ENCODE data around the gene KLHL17.
A peak's percentile ranks its signal among the peaks of the same experiment; 100 is the strongest.

The KLHL17 gene

DNA sequence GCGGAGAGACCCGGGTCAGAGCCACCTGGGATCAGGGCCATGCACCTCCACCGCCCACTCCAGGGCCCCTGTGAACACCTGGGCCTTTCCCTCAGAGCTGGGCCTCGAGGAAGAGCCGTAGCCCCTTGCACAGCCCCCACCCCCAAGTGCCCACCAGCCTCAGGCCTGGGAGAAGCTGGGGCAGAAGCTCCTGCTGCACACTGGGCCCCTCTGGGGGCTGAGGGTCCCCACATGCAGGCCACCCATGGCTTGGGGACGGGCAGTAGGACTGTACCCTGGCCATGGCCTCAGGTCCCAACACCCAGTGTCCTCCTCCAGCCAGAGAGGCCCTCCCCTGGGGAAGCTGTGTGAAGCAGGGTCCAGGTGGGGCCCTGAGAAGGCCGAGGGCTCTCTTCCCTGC is 7.8 kb upstream of the KLHL17 start:
- DNase-seq: no peak

DNA sequence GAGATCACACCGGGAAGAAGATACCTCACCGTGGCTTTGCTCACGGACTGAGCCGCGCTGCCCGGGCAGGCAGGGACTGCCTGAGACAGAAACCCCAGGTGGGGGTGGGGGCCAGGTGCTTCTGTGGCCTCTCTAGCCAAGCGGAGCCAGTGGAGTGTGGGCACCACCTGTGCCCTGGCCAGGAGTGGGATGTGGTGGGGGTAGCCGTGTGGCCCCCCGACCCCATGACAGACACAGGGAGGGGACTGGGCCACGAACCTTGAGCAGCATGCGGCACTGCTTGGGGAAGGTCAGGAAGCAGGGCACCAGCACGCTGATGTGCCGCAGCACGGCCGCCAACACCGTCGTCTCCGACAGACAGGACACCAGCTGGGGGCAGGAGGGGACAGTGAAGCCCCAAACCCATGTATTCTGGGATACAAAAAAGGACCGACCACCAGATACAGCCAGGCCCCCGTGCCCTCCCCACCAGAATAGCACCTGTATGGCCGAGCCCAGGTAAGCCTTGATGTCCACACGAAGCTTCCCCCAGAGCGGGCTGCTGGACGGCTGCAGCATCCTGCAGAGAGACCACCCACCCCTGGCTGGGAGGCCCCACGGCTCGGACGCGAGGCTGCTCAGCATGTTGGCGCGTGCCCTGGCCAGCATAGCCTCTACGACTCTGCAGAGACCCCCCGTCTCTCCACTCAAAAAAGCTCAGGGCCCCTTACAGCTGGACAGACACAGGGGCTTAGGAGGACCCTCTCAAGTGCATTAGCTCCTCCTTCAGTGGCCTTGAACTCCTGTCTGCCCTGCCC is 6.7 kb upstream of the KLHL17 start:
- DNase-seq: no peak

DNA sequence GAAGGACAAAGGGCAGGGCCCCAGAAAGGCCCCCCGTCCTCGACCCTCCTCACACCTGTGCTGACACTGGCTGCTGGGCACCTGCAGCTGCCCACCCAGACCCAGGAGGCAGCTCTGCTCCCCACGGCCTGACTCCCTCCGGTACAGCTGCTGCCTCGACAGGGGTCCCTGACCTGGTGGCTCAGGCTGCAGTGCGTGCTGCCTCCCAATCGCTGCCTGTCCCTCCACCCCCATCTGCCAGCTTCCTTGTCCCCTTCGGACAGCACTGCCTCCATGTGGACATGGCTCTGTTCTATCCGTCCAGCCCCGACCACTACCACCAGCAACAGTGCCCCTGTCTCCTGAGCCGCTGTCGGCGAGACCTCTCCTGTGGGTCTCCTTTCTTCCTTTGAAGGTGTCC is 5.5 kb upstream of the KLHL17 start:
- no peak for DNase-seq

DNA sequence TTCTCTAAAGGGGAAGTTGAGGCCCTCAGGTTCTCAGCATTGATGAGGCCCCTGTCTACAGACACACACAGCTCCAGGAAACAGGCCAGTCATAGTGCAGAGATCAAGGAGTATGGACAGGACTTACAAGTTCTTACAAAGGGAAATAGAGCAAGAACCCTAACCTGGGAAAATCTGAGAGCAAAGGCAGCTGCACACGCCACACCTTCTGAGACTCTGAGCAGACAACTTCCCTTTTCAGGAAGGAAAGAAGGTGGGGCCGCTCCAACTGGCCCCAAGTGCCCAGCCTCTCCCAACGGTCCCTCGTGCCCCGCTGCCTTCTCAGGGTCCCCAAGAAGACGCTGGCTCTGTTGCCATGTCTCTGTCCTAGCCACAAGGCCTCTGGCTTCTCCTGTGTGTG is 4.9 kb upstream of the KLHL17 start:
- DNase-seq: no peak

DNA sequence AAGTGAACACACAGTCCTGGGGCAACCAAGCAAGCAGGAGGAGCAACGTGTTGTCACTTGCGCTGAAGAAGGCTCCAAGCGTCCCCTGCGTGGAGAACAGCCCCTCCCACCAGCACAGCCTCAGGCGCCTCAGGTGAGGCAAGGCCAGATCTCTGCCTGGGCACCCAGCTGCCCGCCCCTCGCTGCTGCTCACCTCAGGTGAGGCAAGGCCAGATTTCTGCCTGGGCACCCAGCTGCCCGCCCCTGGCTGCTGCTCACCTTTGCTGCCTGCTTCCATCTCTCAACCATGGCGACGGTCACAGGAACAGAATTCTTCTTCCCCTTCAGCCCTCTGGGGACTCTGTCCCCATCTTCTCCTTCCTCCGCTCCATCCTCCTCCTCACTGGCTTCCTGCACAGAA is 3.7 kb upstream of the KLHL17 start:
- no peak for DNase-seq

DNA sequence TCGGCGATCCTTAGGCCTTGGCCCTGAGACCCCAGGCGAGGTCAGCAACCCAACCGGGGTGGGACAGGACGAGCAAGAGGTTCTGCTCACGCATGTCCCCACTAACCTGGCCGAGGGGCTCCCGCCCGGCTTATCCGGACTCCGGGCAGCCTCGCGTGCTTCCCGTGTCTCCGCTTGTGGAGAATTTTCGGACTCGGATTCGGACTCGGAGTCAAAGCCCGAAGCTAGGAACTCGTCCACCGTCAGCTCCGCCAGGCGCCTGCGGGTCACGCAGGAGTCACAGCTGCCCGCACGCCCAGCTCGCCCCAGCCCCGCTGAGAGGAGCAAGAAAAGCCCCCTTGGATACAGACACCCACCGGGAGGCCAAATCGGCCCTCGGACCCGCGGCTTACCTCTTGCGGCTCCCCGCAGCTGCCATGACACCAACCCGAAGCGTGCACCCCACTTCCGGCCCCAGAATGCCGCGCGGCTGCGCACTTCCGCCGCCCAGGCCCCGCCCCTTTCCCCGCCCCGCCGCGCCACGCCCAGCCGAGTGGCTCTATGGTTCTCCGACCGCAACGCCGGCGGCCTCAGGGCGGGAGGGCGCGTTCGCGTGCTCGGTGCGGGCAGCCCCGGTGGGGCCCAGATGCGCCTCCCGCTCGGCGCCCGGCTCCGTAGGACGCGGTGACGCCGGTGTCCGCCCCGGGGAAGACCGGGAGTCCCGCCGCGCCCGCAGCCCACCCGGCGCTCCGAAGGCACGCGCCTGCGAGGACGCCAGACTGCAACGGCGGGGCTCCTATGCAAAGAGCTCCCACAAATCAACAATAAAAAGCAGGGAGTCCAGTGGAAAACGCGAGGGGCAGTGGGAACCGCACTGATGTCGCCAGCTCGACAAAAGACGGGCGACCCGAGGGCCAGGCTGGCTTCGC is 1.3 kb upstream of the KLHL17 start, which contains the start of gene NOC2L:
Gene NOC2L (minus strand): TSS at position 434 of the 908 bp plus-strand sequence. CDS start 16 bp downstream, at position 418.
- peak; percentile 93 to 98 for DNase-seq

DNA sequence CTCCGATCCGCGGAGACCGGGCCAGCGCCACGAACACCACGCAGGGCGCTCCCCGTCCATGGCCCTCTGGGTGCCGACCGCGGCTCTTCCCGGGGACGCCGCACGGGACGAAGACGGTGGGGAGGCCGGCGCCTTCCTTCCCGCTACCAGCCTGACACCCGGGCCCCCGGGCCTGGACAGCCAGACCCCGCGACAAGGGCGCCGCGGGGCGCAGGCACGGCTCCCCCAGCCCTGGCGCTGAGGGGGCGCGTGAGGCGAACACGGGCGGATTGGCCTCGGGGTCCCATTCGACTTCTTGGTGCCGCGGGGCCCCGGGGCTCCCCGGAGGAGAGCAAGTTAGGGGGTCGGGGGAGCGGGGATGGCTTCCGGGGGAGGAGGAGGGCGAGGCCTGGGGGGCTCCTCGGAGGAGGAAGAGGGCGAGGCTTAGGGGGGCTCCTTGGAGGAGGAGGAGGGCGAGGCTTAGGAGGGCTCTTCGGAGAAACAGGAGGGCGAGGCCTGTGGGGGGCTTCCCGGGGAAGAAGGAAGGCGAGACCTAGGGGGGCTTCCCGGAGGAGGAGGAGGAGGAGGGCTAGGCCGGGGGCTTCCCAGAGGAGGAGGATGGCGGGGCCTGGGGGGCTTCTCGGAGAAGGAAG is 537 bp upstream of the KLHL17 start:
- no peak for DNase-seq

DNA sequence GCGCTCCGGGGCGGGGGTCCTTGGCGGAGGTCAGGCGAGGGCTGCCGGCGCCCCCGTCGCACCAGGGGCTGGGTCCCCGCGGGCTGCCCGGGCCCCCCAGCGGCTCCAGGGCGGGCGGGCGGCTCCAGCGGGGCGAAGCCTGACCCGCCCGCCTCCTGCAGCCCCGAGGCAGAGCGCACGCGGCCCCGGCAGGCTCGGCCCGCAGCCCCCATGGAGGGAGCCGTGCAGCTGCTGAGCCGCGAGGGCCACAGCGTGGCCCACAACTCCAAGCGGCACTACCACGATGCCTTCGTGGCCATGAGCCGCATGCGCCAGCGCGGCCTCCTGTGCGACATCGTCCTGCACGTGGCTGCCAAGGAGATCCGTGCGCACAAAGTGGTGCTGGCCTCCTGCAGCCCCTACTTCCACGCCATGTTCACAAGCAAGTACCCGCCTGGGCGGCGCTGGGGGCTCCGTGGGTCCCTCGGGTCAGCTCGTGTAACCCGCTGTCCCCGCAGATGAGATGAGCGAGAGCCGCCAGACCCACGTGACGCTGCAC is 817 bp downstream of the KLHL17 start:
- DNase-seq: no peak

DNA sequence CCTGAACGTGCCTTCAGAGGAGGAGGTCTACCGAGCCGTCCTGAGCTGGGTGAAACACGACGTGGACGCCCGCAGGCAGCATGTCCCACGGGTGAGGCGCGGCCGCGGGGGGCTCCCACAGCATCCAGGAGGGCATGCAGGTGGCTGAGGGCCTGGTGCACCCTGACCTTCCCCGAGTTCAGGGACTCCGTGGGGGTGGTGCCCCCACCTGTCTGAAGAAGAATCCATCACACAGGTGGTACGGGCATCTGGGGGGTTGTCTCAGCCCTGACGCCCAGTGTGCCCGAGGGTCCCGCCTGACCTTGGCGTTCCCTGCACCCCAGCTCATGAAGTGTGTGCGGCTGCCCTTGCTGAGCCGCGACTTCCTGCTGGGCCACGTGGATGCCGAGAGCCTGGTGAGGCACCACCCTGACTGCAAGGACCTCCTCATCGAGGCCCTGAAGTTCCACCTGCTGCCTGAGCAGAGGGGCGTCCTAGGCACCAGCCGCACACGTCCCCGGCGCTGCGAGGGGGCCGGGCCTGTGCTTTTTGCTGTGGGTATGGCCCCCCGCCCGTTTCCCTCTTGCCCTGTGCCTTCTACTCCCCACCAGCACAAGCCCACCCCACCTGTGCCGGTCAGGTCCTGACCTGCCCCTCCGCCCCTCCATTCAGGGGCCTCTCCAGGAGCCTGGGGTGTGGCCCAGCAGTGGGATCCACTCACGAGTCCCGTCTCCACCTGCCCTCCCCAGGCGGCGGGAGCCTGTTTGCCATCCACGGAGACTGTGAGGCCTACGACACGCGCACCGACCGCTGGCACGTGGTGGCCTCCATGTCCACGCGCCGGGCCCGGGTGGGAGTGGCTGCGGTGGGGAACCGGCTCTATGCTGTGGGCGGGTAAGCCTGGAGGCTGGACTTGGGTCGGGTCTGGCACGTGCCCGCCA is 2.3 kb downstream of the KLHL17 start:
- DNase-seq: no peak

DNA sequence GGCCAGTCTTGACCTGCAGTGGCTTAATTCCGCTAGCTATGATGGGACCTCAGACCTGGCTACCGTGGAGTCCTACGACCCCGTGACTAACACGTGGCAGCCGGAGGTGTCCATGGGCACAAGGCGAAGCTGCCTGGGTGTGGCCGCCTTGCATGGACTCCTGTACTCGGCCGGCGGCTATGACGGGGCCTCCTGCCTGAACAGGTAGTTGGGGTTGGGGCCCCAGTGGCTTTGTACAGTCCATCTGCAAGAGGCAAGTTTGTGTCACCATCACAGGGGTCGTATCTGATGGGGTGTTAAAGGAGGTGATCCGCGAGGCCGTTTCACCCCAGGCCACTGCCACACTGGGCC is 2.9 kb downstream of the KLHL17 start:
- no peak for DNase-seq

DNA sequence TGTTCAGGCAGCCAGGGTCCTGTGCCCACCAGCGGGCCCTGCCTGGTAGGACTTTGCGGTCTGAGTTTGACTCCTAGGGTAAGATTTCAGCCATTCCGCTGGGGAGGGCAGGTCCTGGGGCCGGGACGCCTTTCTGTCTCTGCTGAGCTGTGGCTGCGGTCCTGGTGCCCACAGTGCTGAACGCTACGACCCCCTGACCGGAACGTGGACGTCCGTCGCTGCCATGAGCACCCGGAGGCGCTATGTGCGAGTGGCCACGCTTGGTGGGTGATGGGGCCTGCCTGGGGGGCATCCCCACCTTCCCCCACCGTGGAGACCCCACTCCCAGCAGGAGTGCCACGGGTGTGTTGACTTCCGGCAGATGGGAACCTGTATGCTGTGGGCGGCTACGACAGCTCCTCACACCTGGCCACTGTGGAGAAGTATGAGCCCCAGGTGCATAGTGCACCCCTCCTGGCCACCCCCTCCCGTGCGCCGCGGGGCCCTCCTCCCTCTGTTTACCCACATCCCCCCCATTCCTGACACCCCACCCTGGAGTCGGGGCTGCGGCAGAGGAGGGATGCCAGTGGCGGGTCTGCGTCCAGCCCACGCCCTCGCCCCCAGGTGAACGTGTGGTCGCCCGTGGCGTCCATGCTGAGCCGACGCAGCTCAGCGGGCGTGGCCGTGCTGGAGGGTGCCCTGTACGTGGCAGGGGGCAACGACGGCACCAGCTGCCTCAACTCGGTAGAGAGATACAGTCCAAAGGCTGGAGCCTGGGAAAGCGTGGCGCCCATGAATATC is 3.6 kb downstream of the KLHL17 start:
- DNase-seq: no peak

DNA sequence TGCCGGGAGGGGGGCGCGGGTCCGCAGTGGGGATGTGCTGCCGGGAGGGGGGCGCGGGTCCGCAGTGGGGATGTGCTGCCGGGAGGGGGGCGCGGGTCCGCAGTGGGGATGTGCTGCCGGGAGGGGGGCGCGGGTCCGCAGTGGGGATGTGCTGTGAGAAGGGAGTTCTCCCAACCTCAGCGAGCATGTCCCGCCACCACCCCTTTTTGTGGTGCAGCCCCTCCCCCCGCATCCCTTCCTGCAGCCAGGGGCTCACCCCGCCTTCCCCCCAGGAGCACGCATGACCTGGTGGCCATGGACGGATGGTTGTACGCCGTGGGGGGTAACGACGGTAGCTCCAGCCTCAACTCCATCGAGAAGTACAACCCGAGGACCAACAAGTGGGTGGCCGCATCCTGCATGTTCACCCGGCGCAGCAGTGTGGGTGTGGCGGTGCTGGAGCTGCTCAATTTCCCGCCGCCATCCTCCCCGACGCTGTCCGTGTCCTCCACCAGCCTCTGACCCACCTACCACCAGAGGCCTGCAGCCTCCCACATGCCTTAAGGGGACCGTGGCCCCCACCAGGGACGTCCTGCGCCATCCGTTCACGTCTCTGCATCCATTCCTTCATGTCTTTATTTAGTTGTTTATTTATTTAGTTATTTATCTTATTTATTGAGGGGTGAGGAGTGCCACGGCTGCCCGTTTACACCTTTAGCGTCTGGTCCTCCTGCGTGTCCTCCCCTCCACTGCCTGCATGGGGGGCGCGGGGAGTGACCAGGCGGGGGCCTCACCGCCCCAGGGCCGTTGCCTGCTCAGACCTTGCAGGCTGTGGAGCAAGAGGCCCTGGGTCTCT is 4.5 kb downstream of the KLHL17 start:
- DNase-seq: no peak

DNA sequence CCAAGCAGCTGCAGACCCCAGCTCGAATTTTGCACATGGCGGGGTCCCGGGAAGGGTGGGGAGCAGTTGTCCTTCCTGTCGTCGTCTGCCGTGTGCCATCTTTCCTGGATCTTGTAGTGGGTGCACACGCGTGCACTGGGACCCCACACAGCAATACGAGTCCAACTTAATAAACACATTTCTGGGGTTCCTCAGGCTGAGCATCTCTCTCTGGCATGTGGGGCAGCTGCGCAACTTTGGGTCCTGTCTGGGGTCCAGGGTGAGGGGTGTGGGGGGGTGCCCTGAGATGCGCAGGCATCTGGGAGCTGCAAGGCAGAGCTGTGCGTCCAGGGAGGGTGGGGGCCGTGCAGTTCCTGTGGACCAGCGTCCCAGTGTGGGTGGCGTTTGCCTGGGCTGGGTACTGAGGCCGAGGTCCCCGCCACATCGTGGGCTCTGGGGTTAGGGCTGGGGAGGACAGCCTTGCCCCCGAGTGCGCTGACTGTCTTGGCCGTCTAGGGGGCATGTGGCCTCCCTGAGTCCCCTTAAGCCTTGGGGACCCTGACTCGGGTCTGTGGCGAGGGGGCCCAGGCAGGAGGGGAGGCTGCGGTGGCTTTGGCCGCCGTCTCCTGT is 5.2 kb downstream of the KLHL17 start:
- no peak for DNase-seq

DNA sequence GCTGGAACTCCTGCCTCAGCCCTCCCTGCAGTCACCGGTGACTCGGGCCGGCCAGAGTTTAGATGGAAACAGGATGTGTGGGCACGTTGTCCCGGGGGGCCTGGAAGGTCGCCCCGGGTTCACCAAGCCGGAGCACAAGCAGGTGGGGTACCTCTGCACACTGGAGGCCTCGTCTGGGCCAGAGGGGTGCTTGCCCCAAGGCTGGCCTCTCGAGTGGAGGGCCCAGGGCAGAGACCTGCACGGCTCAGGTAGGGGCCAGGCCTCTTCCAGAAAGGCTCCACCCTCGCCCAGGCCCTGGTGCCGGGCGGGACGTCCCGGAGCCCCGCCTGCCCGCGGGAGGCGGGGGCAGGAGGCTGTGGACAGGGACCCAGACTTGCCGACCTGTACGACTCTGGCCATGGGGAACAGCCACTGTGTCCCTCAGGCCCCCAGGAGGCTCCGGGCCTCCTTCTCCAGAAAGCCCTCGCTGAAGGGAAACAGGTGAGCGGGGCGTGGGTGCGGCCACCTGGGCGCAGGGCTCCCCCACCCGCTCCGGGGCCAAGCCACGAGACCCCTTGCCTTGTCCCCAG is 5.8 kb downstream of the KLHL17 start, which contains the start of gene PLEKHN1:
Gene PLEKHN1 (plus strand): TSS at position 348 of the 569 bp plus-strand sequence. CDS start 50 bp downstream, at position 398.
- DNase-seq: no peak

DNA sequence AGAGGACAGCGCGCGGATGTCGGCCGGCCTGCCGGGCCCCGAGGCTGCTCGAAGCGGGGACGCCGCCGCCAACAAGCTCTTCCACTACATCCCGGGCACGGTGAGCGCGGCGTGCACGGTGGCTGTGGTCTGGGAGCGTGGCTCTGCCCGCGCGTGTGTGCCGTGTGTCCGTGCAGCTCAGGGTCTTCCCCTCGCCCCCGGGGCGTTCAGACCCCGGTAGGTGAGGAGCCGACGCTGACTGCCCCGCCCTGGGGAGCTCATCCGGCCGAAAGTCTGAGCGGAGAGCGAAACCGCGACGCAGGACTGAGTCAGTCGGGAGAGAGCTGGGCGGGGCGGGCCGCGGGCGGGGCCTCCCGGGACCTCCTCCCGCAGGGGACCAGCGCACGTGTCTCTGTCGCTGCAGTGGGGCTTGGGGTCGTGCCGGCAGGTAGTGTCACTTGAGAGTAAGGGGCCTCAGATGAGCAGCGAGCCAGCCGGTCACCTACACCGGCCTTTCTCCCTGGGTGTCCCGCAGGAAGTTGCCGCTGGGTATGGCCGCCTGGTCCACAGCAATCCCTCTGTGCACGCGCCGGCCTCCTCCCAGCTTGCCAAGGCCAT is 6.4 kb downstream of the KLHL17 start:
- DNase-seq: peak; percentile 84

DNA sequence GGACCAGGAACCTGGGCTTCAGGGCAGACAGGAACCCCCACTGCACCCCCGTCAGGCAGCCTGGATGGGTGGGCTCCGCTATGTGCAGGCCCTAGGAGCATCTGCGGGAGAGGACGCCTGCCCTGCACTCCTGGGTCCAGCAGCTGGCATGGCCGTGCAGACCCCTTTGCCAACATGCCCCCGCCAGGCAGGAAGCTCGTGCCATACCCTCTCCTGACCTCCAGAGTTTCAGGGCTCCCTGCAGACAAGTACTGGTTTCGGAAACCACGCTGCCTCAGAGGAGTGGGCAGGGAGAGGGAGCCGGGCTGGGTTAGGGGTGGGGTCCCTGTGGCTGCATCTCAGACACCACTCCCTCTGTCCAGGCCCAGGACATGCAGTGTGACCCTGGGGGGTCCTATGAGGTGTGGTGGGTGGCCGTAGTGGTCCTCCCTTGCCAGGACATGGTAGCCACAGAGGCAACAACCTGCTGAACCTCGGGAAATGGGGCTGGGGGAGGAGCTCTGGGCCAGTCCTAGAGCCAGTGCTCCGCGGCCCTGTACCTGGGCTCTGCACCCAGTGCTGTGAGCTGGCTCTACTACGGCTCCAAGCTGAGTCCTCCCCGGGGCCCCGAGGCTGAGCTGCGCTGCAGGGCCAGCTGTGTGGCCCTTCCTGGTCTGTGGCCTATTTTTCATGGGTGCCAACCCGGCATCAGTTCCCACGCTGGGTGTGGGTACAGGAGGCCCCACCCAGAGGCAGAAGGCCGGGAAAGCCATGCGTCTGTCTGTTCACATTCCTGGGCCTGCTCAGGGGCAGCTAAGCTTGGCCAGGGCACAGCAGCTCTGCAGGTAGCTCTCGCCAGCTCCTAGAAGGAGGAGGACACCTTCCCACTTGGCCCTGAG is 7.3 kb downstream of the KLHL17 start:
- DNase-seq: no peak

DNA sequence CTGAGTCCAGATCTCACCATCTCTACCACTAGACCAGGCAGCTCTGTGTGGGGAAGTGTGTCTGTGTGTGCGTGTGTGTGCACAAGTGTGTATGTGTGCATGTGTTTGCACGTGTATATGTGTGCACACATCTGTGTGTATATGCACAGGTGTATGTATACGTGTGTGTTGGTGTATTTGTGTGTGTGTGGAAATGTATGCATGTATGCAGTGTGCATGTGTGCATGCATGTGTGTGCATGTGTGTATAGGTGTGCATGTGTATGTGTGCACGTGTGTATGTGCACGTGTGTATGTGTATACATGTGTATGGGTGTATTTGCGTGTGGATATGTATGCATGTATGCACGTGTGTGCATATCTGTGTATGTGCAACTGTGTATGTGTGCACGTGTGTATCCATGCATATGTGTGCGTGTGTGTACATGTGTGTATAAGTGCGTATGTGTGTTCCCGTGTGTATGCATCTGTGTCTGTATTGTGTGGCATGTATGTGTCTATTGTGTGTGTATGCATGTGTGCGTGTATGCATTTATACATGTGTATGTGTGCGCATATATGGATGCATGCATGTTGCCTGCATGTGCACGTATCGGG is 9.0 kb downstream of the KLHL17 start:
- no peak for DNase-seq
